SK-MEL-5 (cell line): ENCODE measurements around the gene CSNK1D. TPM values are rescaled to one million over a fixed set of nuclear protein-coding genes. Genes with fewer than 3 reads are reported as not detected.
"Not testable (repeated sequence)": the region's sequence is repeated elsewhere in the genome, so short reads cannot be mapped to it uniquely, and the experiment has no call there.

Experiments
- DNase-seq: peaks from one replicate; pipeline ENCODE4 v3.0.0-alpha.2; 2016; ENCODE audit warnings: low read depth, low spot score
- in situ Hi-C: cut with HindIII; loops from 2 replicates; pipeline ENCODE4 v1.10.0; 2016; ENCODE audit warnings: low sequenced_read_pairs, high pct_unique_total_duplicates, low pct_unique_long_range_greater_than_20kb
- total RNA-seq: library from RNA; depleted of rRNA; stranded (reverse); fragments of >200 nt; shearing (Covaris generic); gene quantifications from 2 replicates; pipeline ENCODE4 v1.2.3, GENCODE V29; 2014

The CSNK1D gene
- total RNA-seq, 1 experiment from 2014 or later, result 23.6 TPM

DNA sequence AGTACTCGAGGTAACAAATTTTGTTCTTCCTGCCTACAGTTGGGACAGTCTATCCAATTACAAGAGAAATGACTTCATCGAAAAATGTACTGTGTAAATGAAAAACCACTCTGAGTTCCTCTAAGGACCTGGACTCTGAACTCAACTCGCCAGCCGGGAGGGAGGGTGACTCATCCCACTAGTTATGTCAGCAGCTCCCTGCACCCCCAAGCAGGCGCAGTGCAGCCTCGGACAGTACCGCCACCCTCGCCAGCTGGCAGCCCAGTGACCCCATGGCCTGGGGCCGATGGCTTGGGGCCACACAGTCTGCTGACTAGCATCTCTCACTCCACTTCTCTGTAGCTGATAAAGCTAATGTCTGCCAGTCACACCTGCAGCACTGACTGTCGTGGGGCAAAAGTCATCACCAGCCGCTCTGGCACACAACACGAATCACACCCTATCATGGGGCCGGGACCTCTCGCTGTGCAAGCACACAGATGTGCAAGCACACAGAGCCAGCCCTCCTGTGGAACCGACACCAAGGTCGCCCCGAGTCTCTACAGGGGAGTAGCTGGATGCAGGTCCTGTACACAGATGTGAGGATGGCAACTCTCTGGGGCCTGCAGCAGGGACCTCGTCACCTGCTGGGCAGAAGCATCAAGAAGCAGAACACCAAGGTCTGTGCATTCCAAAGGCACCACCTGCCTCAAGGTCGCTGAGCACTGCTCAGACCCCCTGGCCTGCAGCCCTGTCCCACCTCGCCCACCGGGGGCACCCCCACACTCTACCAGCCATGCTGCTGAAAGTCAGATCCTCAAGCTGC is 5.7 kb downstream of the CSNK1D start:
- no peak for DNase-seq
- in situ Hi-C loops, result no loop called here

DNA sequence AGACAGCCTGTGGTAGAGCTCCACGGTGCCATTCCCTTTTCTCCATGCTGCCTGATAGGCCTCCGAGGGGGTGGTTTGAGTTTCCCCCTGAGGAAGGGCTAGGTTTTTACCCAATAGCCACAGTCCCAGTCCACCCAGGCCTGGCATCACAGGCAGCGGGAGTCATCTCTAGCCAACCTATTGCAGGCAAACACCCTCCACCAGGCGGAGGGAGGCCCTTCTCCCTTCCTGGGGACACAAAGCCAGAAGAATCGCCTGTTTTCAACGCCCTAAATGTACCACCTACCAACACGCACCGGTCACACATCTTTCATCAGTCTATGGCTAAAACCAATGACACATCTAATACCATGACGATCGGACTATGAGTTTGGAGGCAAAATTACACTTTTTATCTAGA is 7.4 kb downstream of the CSNK1D start:
- in situ Hi-C loops, result no loop called here
- no peak for DNase-seq

DNA sequence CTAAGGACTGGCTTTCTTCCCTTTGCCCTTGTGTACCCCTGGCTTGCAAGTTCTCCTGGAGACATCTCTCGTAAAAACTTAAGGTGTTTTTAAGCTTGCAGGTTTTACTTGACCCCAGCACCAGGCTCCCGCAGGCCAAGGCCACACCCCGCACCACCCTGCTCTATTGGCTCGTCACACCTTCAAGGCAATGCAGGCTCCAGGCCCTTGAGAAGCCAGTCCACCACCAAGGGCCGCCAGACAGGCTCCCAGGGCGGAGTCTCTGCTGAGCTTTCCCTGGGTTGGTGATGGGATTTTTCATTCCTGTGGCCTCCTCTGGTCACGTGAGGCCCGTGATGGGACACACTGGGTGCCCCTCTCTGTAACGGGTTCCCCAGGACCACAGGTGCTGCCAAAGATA is 9.9 kb downstream of the CSNK1D start:
- DNase-seq, result no peak
- in situ Hi-C loops, result no loop called here

DNA sequence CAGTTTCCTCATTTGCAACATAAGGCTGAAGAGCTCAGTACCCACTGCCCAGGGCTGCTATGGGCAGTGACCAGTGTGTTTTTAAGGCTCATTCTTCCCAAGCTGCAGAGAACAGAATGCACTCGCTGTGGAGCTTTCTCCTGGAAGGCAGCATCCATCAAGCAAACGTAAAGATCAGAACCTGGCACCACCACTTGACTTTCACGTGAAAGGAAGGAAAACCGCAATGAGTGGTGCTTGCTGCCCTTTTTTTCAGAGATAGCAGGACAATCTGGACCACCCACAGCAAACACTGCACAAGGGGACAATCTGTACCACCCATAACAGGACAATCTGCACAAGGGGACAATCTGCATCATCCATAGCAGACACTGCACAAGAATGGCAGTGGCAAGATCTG is 11.2 kb downstream of the CSNK1D start:
- in situ Hi-C loops, result no loop called here

DNA sequence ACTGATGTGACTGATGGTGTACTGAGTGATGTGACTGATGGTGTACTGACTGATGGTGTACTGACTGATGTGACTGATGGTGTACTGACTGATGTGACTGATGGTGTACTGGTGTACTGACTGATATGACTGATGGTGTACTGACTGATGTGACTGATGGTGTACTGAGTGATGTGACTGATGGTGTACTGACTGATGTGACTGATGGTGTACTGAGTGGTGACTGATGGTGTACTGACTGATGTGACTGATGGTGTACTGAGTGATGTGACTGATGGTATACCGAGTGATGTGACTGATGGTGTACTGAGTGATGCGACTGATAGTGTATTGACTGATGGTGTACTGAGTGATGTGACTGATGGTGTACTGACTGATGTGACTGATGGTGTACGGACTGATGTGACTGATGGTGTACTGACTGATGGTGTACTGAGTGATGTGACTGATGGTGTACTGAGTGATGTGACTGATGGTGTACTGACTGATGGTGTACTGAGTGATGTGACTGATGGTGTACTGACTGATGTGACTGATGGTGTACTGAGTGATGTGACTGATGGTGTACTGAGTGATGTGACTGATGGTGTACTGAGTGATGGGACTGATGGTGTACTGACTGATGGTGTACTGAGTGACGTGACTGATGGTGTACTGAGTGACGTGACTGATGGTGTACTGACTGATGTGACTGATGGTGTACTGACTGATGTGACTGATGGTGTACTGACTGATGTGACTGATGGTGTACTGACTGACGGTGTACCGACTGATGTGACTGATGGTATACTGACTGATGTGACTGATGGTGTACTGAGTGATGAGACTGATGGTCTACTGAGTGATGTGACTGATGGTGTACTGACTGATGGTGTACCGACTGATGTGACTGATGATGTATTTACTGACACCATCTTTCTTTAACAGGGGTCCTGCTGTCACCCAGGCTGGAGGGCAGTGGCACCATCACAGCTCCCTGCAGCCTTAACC is 13.2 kb downstream of the CSNK1D start:
- in situ Hi-C loops, result not testable (repeated sequence)

More for the DNA sequence above, 11.2 kb downstream of the CSNK1D start:
- no peak for DNase-seq

DNA sequence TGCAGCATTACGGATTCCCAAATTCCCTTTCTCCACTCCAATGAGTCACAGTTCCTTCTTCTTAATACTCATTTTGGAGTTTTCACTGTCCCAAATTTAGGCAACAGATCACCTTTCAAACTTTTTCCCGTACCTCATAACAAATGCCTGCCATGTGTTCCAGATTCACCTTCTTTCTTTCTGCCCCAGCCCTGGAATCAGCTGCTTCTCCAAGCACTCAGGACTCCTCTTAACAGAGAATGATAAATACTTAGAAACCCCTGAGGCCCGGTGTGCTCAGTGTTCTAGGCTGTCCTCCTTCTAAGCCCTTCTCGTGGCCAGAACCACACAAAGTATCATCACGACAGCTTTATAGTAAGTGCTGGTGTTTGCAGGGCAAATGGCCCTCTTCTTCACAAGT is 14.9 kb downstream of the CSNK1D start:
- DNase-seq, result no peak
- in situ Hi-C loops, result no loop called here

More for the DNA sequence above, 13.2 kb downstream of the CSNK1D start:
- DNase-seq, result not testable (repeated sequence)

DNA sequence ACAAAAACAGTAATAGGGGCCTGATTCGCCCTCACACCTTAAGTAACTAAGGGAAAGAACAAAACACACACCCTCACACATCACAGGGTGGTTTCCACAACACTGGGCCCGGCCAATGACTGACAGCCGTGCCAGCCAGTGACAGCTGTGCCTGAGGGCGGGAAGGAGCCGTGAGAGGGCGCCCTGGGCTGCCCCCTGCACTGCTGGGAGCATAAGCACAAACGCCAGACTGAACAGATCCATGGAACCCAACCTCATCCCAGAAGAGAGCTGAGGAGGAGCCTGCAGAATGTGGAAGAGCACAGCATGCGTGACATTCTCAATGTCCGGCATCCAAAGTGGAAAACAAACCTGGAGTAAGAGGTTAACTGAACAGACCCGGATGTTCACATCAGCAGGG is 16.0 kb downstream of the CSNK1D start:
- in situ Hi-C loops, result no loop called here
- DNase-seq, result peak; percentile 52

DNA sequence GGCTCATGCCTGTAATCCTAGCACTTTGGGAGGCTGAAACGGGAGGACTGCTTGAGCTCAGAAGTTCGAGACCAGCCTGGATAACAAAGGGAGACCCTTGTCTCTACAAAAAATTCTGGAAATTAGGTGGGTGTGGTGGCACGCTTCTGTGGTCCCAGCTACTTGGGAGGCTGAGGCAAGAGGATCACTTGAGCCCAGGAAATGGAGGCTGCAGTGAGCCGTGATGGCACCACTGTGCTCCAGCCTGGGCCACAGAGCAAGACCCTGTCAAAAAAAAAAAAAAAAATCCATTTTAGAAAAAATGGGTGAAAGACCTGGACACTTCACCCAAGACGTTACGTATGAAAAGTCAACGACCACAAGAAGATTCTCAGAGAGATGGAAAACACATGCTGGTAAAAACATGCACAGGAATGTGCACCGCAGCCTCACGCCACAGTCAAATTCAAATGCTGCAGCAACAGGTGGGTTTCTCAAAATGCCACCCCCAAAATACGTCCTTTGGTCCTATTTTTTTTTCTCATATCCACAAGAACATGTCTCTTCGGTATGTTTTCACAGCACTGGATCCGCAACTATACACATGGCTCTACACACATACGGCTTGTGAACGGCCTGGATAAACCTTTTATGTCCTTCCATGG is 17.1 kb downstream of the CSNK1D start:
- in situ Hi-C loops, result no loop called here
- no peak for DNase-seq

DNA sequence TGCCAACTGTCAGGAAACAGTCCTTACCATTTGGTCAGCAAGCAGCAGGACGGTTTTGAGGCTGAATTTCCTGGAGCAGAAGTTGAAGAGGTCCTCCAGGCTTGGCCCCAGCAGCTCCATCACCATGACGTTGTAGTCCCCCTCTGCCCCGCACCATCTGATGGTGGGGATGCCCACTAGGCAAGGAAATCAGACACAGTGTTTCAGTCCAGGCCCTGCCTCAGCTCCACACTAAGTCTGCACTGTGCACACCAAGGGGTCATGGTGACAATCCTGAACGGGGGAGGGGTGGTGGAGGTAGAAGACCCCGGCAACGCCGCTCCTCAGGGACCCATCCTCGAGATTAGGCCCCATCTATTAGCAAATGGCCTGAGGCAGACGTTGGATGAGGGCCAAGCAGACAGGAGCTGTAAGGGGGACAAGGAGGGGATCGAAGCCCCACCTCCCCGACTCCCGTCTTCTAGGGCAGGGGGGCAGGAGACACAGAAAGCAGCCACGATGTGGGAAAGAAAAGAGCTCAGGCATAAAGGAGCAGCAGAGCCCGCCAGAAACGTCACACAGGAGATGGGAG is 18.0 kb downstream of the CSNK1D start:
- no peak for DNase-seq
- in situ Hi-C loops, result no loop called here

DNA sequence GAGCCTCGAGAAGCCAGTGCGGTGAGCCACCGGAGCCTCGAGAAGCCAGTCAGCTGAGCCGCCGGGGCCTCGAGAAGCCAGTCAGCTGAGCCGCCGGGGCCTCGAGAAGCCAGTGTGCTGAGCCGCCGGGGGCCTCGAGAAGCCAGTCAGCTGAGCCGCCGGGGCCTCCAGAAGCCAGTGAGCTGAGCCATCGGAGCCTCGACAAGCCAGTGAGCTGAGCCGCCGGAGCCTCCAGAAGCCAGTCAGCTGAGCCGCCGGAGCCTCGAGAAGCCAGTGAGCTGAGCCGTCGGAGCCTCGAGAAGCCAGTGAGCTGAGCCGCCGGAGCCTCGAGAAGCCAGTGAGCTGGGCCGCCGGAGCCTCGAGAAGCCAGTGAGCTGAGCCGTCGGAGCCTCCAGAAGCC is 18.8 kb downstream of the CSNK1D start:
- in situ Hi-C loops, DNase-seq: not testable (repeated sequence)

DNA sequence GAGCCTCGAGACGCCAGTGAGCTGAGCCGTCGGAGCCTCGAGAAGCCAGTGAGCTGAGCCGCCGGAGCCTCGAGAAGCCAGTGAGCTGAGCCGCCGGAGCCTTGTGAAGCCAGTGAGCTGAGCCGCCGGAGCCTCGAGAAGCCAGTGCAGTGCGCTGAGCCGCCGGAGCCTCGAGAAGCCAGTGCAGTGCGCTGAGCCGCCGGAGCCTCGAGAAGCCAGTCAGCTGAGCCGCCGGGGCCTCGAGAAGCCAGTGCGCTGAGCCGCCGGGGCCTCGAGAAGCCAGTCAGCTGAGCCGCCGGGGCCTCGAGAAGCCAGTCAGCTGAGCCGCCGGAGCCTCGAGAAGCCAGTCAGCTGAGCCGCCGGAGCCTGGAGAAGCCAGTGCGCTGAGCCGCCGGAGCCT is 19.4 kb downstream of the CSNK1D start:
- in situ Hi-C loops, DNase-seq: not testable (repeated sequence)

DNA sequence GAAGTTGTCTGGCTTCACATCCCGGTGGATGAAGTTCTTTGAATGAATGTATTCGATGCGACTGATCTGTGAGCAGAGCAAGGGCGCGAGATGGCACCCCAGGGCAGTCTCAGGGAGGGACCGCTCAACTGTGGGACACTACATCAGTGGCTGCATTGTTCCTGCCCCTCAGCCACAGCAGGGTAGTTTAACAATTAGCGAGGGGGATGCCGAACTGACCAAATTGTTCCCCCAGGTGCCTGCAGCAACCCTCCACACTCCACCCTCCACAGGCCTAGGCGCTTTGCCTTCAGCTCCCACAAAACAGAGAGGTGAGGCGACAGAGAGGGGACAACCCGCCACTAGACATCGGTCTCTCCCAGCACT is 20.3 kb downstream of the CSNK1D start:
- in situ Hi-C loops, result no loop called here
- no peak for DNase-seq

DNA sequence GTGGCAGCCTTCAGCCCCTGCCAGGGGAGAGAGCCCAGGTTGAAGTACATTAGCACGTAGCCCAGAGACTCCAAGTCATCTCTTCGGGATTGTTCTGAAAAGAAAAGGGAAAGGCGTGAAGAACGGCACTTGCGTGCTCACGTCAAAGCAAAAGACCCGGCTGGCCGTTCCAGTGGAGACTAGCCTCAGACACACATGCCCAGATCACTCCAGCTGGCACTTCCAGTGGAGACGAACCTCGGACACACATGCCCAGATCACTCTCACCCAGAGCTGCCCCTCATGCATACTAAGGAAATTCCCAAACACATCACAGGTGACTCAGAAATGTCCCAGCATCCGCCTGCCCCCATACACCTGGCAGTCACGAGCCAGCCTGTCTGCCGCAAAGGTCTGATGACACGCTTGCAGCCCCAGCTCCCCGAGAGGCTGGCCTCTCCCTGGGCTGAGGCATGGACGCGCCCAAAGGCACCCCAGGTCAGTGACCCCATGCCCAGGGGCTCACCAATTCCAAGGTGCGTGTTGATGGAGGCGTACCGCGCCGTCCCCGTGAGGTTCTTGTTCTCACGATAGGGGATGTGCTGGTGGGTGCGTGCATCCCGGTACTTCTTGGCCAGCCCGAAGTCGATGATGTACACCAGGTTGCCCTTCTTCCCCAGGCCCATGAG is 20.9 kb downstream of the CSNK1D start:
- DNase-seq, result no peak

DNA sequence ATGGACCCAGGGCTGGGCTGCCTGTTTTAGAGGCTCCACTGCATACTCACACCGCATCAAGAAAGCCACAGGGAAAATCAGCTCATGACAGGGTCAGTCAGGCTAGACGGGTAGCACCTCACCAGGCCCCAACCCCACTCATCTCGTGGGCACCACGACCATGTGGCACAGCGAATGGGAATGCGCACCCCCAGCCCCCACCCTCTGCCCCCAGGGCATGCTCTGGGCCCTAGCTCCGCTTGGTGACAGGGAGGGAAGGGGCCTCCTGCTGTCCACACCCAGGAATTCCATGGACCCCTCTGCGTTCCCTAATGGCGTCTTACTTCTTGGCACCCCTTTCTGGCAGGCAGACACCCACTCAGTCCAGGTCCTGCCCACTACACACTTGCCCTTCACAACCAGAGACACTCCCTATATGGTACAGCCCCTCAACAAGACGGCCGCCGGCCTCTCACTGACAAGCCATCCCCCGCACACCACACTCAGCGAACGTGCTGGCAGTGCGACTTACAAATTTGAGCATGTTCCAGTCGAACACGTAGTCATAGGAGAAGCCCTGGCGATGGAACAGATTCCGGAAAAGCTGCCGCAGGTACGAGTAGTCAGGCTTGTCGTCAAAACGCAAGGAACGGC is 22.5 kb downstream of the CSNK1D start:
- no peak for DNase-seq
- in situ Hi-C loops, result no loop called here

More for the DNA sequence above, 20.9 kb downstream of the CSNK1D start:
- in situ Hi-C loops, result no loop called here

DNA sequence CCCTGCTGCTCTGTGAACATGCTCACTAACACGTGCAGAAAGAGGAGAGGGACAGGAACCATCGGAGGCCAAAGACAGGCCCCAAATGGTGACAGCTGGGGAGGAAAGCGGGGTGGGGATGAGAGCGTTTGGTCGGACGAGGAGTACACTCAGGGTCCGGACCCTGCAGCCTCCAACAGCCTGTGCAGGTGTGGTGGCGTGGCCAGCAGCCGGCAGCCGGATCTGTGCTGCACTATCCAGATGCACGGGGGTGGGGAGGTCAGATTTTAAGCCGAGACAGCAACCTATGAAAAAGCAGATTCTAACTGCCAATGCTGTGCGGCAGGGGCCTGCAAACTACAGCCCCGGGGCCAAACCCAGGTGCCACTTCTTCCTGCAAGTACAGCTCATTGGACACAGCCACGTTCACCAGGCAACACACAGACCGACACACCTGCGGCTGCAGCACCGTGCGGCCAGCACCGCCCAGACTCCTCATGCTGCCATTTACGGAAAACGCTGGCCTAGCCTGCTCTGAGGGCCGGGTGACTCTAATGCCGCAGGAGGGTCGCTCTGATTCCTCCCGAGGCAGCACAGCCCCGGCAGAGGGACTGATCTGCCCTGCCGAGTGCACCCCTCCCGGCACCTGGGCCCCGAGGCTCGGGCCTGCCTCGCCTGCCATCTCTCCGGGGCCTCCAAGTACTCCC is 23.5 kb downstream of the CSNK1D start:
- in situ Hi-C loops, result no loop called here
- no peak for DNase-seq
